ENCODE results near the gene SCRT2.

SCRT2 gene

DNA sequence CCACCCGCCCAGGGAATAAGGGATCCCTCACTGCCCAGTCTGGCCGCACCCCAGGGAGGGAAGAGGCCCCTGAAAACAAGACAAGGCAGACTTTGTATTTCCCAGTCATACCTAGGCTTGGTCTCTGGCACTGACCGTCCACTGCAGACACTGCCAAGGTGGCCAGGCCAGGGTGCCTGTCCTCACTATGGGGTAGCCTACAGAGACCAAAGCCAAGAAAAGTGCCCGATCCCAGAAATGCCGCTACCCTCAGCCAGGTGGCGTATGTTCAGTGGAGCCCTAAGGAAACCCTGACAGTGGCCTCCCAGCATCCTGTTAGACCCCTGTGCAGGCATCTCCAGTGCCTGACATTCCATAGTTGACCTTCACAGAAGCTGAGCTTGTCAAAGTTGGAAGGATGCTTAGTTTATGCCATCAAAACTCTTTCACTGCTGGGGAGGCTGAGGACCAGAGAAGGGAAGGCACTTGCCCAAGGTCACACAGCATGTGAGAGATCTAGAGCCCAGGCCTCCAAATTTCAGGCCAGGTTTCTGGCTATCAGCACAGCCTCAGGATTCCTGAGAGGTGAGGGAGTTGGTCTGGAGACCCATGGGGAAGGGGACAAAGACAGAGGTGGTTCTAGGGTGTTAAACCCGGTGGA is 2.5 kb downstream of the SCRT2 start:
- DNase-seq (ENCODE audit: low spot score): no peak

DNA sequence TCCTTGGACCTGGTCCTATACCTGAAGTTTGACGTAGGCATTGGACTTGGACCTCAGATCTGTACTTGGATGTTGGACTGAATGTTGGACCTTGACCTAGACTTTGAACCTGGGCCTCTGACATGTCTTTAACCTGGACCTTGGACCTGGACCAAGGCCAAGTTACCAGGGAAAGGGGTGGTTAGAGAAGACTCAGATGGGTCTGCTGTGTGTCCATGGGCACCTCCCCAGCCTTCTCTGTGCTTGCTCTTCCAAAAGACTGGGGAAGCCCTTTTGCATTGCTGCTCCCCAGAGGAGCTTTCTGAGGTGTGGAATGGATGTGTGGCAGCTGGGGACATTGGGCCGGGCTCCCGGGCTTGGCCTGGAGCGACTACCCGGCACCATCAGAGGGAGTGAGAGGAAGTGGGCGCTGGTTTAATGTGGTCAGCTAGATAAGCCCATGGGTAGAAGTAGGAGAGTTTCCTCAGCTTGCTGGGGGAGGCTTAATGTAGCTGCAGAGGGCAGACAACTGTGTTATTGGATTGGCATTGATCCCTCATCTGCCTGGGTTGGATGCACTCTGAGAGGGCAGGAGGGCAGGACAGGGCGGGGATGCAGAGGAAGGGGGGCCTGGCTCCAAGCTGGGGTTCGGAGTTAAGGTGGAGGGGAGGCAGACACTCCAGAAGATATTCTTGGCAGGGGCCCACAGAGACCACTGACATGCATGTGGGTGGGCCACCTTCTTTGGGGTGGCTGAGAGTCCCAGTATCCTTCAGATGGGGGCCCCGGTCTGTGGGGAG is 4.2 kb downstream of the SCRT2 start:
- DNase-seq (ENCODE audit: low spot score): no peak

DNA sequence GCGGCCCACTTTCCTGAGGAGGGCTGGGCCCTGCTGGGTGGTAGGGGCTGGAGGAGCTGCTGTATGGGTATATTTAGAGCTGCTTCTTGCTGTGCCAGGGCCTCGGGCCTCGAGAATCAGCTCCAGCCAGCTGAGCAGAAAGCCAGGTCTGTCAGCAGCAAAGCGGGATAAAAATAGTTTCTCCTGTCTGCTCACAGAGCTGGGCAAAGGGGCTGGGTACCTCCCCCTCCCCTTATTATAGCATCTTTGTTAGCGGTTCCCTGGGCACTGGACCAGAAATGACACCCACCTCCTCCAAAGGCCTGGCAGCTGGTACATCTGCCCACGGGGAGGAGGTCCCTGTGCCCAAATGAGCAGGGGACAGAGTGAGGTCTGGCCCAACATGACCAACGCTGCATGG is 6.0 kb downstream of the SCRT2 start:
- no peak for DNase-seq (ENCODE audit: low spot score)

DNA sequence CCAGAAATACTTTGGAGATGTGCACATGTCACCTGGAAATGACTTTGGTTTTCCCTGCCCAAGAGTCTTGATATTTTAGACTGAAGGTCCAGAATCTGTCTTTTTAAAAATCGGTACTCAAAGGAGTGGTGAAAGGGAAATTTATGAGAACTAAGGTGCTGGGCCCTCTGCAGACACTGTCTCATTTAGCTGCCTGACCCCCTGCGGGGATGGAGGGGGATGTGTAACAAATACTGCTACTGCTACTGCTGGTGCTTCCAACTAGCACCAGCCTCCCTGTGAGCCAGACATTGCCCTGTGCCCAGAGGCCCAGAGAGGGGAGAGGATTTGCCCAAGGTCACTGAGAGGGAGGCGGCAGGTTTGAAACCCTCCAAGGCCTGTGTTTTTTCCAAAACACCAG is 7.0 kb downstream of the SCRT2 start:
- DNase-seq (ENCODE audit: low spot score): no peak

DNA sequence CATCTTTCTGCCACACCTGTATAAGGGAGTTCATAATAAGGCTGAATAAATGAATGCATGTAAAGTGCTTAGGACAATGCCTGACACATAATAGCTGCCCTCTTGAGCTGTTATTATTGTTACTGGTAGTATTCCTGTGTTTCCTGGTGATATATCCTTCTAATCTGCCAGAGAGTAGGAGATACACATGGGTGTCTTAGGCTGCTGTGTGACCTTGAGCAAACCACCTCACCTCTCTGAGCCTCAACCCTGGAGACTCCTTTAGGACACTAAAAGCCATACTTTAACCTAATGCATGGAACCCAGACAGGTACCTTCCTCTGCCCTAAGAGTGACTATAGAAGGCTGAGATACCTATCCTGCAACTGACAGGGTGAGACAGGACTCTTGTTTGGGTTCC is 7.6 kb downstream of the SCRT2 start:
- DNase-seq (ENCODE audit: low spot score): no peak

DNA sequence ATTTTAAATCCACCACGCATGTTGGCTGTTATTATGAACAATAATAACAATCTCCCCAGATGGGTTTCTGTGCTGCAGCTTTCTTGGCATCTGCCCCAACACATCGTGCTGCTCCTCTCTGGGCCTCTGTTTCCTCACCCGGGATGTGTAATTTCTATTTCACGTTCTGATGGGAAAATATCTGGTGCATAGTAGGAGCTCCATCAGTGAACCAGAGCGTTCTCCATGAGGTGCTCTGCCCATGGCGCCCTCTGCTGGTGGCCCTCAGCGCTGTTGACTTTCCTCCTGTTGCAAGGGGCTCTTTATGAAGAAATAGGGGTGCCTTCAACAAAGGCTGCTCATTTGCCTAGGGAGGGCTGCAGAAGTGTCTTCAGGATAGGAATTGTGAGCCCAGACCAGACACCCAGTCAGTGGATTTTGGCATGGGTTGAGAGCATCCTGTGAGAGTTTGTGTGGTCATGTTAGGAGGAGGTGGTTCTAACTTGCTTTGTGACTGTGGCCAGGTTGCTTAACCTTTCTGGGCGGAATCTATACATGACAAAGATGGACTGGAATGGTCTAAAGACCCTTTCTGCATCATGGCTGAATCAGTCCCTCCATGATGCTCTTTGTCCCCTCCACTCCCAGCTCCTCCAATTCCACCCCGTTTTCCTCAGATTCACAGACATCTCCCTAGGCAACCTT is 8.1 kb downstream of the SCRT2 start:
- peak; percentile 84 for DNase-seq (ENCODE audit: low spot score)

DNA sequence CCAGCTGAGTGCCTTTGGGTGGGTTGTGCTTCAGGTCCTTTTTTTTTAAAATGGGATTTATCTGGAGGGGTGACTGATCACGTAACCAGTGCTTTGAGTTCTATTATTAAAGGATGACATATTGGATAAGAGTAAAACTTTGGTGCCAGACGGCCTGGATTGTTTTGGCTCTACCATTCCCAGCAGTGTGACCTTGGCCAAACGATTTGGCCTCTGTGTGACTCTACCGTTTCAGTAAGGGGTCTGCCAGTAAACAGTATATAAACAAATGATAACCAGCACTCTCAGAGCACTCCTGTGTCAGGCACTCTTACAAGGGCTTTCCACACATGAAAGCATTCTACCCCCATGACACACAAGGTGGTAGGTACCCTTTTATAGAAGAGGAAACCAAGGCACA is 8.7 kb downstream of the SCRT2 start:
- DNase-seq (ENCODE audit: low spot score): no peak

DNA sequence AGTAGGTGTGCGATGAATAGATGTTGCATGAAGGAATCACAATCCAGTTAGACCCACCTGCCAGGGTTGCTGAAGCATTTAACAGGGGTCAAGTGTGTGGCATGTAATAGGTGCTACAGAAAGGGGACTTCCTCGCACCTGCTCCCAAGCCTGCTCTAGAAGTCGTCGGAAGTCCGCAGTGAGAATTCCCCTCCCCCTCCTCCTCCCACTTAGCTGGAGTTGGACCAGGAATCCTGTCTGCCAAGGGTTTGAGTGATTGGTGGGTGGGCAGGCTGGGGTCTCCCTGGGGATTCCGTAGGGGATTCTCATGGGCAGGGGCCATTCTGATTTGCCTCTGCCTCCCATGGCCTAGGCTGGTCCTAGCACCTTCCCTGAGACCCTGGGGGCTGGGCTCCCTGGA is 10.3 kb downstream of the SCRT2 start:
- no peak for DNase-seq (ENCODE audit: low spot score)

DNA sequence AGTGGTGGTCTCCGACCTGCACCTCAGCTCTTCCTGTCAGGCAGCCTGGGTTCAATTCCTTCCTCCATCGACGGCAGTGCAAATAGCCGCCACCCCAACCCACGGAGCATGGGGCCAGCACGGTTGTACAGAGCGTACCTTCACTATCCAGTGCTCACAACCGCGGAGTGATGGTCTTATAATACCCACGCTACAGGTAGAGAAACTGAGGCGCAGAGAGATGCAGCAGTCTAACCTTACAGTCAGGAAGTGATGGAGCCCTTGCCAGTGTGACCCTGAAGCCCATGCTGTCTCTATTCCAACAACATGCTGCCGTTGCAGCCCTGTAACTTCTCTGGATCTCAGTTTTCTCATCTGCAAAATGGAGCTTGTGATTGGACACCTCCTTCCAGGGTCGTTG is 11.0 kb downstream of the SCRT2 start:
- no peak for DNase-seq (ENCODE audit: low spot score)

DNA sequence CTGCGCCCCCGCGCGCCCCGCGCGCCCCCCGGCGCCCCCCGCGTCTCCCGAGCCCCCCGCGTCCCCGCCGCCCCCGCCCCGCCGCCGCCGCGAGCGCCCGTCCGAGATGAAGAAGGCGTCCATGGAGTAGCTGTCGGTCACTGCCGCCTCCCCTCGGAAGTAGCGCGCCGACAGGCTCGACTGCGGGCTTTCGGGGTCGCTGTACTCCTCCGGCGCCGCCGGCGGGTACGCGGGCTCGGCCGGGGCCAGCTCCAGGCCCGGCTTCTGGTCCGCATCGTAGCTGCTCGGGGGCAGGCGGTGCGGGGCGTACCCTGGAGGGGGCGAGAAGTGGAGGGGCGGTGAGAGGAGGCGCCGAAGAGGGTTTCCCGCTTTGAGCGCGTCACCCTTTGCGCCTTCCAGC is 11.5 kb downstream of the SCRT2 start:
- DNase-seq (ENCODE audit: low spot score): no peak

DNA sequence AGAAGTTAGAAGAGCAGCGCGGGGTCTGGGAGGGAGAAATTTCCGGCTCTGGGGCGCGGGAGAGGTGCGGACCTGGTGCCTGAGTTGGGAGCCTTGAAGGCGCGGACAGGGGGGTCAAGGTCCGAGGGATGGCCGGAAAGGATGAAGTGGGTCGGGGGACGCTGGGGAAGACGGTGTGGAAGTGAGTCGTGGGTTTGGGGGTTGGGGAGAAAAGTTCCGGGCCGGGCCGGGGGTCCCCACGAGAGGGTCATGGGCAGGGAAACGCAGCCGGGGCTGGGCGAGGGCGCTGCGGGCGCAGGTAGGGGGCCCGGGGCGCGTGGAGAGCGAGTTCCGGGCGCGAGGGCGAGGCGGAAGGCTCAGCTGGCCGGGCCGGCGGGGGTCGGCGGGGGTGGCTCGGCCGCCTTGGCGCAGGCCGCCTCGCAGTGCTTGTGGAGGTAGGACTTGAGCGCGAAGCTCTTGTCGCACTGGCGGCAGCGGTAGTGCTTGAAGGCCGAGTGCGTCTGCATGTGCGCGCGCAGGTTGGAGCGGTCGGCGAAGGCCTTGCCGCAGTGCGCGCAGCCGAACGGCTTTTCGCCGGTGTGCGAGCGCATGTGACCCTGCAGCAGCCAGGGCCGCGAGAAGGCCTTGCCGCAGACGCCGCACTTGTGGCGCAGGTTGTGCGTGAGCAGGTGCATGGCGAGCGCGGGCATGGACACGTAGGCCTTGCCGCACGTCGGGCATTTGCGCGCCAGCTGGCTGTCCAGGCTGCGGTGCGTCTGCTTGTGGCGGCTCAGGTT is 12.1 kb downstream of the SCRT2 start:
- no peak for DNase-seq (ENCODE audit: low spot score)

DNA sequence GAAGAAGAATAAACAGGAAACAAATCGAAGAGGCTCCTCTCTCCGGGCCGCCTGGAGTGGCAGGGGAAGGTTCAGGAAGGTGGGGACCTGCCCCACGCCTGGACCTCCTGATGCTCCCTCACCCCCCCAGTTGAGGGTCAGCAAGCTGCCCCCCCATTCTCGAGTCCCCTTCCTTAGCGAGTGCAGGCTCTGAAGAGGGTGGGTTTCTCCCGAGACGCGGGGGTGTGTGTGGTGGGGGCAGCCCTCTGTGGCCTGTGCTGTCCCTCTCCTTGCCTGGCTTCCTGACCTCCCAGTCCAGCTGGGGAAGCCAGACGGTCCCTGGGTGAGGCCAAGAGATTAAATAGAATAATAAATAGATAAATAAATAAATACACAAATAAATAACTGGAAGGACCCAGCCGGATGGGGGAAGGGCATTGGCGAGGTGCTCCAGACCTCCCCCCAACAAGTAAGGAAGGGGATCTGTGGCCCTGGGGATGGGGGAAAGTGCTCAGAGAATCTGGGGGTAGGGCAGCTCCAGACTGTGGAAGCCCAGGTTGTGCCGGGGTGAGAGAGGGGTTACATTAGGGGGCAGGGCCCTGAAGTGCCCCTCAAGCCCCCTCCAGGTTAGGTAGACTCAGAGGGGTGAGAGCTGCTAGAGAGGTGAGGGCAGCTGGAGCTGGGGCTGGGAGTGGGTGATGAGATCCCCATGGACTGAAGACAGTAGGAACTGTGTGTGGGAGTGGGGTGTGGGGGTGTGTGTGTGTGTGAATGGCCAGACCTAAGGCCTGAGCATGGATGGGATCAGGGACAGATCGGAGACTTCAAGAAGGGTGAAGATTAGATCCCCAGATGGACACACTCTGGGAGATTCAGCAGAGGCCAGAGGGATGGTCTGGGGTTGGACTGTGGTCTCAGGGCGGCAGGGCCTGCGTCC is 13.1 kb downstream of the SCRT2 start:
- no peak for DNase-seq (ENCODE audit: low spot score)

DNA sequence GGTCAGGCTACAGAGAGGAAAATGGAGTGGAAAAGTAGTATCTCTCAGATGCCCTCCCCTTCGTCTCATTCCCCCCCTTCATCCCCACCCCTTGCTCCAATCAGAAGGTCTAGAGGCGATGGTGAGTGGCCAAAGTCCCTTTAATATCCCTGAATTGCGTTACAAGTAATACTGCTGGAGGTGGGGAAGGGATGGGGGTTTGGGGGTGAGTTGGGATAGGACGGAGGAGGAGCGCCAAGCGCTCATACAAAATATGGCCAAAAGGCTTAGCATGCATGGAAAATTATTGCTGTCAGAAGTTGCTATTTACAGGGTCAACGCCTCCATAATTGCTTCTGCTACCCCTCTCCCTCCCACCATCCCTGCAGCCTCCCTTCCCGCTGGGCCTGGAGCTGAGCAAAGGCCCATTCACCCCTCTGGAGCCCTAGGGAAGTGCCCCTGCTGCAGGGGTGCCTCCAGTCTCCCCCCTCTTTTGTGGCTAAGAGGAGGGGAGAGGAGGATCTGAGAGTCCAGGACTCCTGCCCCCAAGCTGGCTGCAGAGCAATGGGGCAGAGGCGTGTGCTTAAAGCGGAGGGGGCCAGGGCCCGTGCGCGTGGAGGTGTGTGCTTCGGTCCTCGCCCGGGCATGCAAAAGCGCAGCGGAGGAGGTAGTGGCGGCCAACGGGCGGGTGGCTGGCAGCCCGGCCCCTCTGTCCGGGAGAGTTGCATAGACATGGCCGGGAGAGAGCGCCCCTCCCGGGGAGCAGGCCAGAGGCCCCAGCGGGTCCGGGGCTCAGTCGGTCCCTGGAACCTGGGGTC is 13.9 kb downstream of the SCRT2 start:
- DNase-seq (ENCODE audit: low spot score): no peak

DNA sequence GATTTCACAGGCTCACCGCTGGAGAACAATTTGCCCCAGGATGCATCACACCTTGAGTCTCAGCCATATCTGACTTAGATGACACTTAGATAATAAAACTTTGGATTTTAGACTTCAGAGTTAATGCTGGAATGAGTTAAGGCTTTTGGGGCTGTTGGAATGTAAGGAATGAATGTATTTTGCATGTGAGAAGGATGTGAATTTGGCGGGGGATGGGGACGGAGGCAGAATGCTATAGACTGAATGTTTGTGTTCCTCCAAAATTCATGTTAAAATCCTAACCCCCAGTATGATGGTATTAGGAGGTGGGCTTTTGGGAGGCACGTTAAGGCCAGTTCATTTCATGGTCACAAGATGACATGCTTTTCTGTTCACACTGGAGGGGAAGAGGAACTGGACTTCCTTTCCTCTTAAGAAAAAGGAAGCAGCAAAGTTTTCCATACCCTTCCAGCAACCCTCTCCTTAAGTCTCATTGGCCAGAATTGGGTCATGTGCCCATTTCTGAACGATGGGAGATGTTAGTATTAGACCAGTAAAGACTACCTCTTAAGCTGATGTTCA is 16.8 kb downstream of the SCRT2 start:
- no peak for DNase-seq (ENCODE audit: low spot score)

DNA sequence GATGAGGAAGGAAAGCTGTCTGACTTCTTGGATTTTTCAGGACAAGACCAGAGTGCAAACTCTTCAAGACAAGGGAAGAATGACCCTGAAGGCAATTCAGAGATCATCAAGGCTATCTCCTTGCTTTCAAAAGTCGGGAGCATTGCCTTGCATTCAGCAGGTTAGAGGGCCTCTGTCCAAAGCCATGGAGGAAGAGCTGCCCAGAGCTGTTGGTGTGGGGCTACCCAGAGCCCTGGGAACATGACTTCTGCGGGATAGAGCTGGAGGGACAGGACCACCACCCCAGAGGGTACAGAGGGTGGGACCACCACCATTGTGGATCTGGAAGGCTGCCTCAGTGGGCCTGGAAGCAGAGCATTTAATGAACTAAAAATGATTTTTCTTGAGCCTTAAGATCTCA is 17.4 kb downstream of the SCRT2 start:
- no peak for DNase-seq (ENCODE audit: low spot score)

DNA sequence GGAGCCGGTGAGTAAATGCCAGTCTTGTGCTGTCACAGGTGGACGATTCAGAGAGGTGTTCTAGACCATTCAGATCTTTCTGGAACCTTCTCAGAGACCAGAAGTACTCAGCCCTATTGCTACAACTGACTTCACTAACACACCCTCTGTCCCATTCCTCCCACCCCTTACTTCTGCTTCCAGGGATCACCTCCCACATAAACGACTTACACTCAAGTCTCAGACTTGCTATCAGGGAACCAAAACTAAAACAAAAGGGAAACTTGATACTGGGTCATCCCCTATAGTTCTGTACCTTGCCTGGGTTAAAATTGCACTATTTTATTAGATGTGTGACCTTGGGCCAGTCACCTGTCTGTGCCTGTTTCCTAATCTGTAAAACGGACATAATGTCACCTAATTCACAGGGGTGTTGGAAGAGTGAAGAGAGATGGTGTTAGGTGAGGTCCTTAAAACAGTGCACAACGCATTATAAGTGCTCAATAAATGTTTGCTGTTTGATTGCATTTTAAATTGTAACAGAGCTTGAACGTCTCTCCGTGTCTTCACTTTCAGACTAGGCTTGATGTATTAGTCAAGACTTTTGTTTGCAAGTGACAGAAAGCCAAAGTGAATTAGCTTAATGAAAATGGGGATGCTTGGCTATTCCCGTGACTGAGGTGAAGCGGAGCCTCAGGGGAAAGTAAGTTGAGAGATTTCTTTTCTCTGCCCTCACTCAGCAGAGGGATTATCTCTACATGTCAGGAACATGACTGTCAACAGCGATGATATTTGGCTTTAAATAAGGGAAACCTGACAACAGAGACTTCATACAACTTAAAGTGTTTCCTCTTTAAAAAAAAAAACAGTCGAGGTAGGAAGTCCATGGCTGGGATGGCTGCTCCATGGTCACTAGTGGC is 19.6 kb downstream of the SCRT2 start:
- no peak for DNase-seq (ENCODE audit: low spot score)

DNA sequence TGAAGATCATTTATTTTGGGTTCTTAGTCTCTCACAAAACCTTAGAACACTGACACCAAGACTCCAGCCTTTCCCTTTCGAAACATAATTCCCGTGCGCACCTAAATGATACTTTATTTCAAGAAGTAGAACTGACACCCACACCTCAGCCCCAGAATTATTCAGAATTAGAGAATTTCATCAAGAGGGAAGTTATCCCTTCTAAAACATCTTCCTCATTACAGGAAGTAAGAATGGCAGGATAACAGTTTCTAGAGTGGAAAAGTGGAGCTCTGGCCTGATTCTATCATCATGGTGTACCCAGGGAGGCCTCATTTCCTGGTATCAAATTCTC is 21.2 kb downstream of the SCRT2 start:
- no peak for DNase-seq (ENCODE audit: low spot score)

DNA sequence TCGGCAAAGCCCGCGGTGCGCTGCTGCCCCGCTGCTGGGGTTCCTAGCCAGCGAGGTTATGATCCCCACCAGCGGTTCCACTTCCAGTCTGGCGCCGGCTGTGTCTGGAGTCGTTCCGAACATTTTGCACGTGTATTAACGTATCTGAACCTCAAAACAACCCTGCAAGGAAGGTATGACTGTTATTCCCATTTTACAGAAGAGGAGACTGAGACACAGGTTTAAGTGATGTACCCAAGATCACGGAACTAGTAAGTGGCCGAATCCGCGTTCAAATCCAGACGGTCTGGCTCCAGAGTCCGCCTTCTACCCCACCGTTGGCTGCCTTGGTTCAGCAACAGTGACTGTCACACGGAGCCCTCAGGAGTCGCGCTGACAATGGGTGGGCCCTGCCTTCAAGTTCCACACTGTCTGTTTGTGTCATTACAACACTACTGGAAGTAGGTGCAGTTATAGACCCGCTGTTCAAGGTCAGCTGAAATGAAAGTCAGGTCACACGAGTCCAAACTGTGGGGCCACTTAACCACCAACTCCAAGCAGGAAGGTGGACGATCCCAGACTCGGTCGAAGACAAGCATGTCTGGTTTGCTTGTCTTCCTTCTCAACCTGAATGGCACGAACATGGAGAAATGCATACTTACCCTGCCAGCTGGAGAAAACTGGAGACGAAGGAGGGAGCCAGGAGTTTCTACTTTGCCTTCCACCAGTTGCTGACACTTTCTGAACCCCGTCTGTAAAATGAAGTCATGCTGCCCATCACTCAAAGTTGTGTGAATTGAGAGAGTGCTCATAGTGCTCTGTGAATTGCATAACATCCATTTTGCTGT is 21.8 kb downstream of the SCRT2 start:
- no peak for DNase-seq (ENCODE audit: low spot score)
